ENCODE results near the gene UGT2A2. TPM values are rescaled to one million over a fixed set of nuclear protein-coding genes. Genes with fewer than 3 reads are reported as not detected.

UGT2A2 gene
- total and polyA plus RNA-seq, 8 donors: not detected

DNA sequence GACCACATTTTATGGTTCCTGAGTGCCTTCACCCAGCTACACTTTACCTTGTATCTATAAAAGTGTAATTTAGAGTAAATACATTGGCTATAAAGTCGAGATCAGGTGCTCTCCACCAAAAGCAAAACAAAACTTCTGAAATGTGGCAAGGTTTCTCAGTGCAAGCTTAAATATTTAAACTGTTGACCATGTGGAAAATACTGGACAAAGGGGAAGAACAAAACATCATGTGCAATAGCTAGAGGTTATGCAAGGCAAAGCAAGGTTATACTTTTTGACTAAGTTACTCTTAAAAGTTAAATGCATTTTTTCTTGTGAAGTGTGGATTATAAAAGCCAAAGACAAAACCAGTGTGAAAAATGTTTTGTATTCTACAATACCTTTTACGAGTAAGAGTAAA lies 55.9 kb downstream of the UGT2A2 start:
- H3K36me3 ChIP-seq: no peaks in the 10 kb centered on the region
- intact Hi-C loops (cut with DNase I; ENCODE audit: low total_unique reads): no loop called here
- no peaks in the 10 kb centered on the region for H3K4me1 ChIP-seq
- no peak overlapping the region for H3K4me3 ChIP-seq
- H3K9me3 ChIP-seq: no peaks in the 10 kb centered on the region
- 57 to 72% (median 60%) methylated on average over 2 of the region's 2 CpGs for WGBS, 5 donors
- H3K27me3 ChIP-seq: no peaks in the 10 kb centered on the region
- no peak for TF ChIP-seq EP300 (IDR thresholded peaks at IDR 0.05)
- TF ChIP-seq, protein P1, sequence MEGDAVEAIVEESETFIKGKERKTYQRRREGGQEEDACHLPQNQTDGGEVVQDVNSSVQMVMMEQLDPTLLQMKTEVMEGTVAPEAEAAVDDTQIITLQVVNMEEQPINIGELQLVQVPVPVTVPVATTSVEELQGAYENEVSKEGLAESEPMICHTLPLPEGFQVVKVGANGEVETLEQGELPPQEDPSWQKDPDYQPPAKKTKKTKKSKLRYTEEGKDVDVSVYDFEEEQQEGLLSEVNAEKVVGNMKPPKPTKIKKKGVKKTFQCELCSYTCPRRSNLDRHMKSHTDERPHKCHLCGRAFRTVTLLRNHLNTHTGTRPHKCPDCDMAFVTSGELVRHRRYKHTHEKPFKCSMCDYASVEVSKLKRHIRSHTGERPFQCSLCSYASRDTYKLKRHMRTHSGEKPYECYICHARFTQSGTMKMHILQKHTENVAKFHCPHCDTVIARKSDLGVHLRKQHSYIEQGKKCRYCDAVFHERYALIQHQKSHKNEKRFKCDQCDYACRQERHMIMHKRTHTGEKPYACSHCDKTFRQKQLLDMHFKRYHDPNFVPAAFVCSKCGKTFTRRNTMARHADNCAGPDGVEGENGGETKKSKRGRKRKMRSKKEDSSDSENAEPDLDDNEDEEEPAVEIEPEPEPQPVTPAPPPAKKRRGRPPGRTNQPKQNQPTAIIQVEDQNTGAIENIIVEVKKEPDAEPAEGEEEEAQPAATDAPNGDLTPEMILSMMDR (IDR thresholded peaks at IDR 0.05): no peak
- no peak for TF ChIP-seq POLR2A (IDR thresholded peaks at IDR 0.05)
- no peak for TF ChIP-seq POLR2AphosphoS5 (IDR thresholded peaks at IDR 0.05)
- H3K27ac ChIP-seq: no peak overlapping the region
- no peak for DNase-seq

DNA sequence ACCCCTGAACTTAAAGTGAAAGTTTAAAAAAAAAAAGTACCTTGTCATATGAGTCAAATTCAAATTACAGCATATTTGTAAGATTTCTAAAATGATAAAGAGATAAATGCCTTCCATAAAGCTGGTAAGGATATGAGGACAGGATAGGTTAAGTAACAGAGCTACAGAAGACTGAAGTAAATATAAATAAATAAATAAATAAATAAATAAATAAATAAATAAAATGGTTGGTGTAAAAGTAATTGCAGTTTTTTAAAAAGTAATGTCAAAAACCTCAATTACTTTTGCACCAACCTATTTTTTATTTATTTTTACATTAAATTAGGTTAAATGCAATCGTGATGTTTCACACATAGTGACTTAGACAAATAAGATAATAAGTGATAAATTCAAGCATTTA lies 62.2 kb downstream of the UGT2A2 start:
- Histone ChIP-seq H3K9me3 (no peaks in the 10 kb centered on the region), H3K27me3 (no peaks in the 10 kb centered on the region), H3K4me1 (no peaks in the 10 kb centered on the region), H3K4me3 (no peak overlapping the region), H3K27ac (no peak overlapping the region), H3K36me3 (no peaks in the 10 kb centered on the region)
- TF ChIP-seq, protein P1 (IDR thresholded peaks at IDR 0.05): no peak
- TF ChIP-seq POLR2A (IDR thresholded peaks at IDR 0.05): no peak
- TF ChIP-seq POLR2AphosphoS5 (IDR thresholded peaks at IDR 0.05): no peak
- no peak for TF ChIP-seq EP300 (IDR thresholded peaks at IDR 0.05)
- WGBS, 5 donors: 85 to 93% (median 87%) methylated on average over 1 of the region's 1 CpG
- intact Hi-C loops (cut with DNase I; ENCODE audit: low total_unique reads): no loop called here
- no peak for DNase-seq

DNA sequence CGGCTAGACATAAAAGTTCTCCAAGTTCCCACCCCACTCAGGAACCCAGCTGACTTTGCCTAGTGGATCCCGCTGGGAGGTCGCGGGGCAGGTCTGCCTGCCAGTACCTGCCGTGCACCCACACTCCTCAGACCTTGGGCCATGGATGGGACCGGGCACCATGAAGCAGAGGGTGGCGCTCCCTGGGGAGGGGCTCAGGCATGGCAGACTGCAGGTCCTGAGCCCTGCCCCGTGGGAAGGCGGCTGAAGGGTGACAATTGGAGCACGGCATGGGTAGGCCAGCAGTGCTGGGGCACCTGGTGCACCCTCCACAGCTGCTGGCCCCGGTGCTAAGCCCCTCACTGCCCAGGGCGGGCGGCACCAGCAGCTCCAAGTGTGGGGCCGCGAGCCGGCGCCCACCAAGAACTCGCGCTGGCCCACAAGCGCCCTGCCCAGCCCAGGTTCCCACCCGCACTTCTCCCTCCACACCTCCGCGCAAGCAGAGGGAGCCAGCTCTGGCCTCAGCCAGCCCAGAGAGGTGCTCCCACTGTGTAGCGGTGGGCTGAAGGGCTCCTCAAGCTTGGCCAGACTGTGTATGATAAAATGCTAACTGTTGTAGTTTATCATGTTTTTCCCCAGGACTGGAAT lies 63.1 kb downstream of the UGT2A2 start:
- intact Hi-C loops (cut with DNase I; ENCODE audit: low total_unique reads): no loop called here
- H3K36me3 ChIP-seq: no peaks in the 10 kb centered on the region
- no peaks in the 10 kb centered on the region for H3K4me1 ChIP-seq
- no peak overlapping the region for H3K27ac ChIP-seq
- WGBS, 5 donors: 92 to 97% (median 94%) methylated on average over 18 to 24 of the region's 24 CpGs
- H3K27me3 ChIP-seq: no peaks in the 10 kb centered on the region
- no peaks in the 10 kb centered on the region for H3K9me3 ChIP-seq
- TF ChIP-seq POLR2AphosphoS5 (IDR thresholded peaks at IDR 0.05) (no peak), EP300 (IDR thresholded peaks at IDR 0.05) (no peak), POLR2A (IDR thresholded peaks at IDR 0.05) (no peak)
- TF ChIP-seq, protein P1 (IDR thresholded peaks at IDR 0.05): no peak
- DNase-seq: no peak
- no peak overlapping the region for H3K4me3 ChIP-seq

DNA sequence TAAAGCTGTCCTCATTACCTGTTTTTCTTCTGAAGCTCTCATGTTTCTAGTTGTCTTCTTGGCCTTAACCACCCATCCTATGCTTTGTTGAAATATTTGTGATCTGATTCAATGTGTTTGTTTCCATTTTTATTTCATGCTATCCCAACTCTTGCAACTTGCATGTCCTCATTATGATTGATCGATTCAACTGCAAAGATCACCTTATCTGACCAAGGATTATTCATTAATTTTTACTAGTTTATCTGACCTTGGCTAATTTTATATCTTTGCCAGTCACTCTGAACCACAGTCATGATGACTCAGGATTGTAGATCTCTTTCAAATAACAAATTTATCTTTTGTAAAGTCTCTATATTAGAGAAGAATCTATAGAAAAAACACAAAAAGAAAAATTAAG lies 70.7 kb downstream of the UGT2A2 start:
- intact Hi-C loops (cut with DNase I; ENCODE audit: low total_unique reads): no loop called here
- WGBS, 5 donors: 73 to 95% (median 85%) methylated on average over 1 of the region's 1 CpG
- DNase-seq: no peak
- Histone ChIP-seq H3K9me3 (no peaks in the 10 kb centered on the region), H3K27me3 (no peaks in the 10 kb centered on the region), H3K4me1 (no peaks in the 10 kb centered on the region), H3K4me3 (no peak overlapping the region), H3K27ac (no peak overlapping the region), H3K36me3 (no peaks in the 10 kb centered on the region)
- TF ChIP-seq POLR2AphosphoS5 (IDR thresholded peaks at IDR 0.05) (no peak), EP300 (IDR thresholded peaks at IDR 0.05) (no peak), POLR2A (IDR thresholded peaks at IDR 0.05) (no peak)
- TF ChIP-seq, protein P1 (IDR thresholded peaks at IDR 0.05): no peak

Data from stomach (tissue), 9 donors.